ENCODE data around the gene AGRP.

GRCh38 chr16:67451704-67452435 lies 31.5 kb downstream of the AGRP start:
- TF ChIP-seq CTCF (conservative IDR thresholded peaks at IDR 0.05; ENCODE audit: low read length) (no peak), EZH2phosphoT487 (IDR thresholded peaks at IDR 0.05; ENCODE audit: borderline replicate concordance) (no peak)
